ENCODE results near the gene RASSF4.
A peak's percentile ranks its signal among the peaks of the same experiment; 100 is the strongest.
"Not testable (repeated sequence)": the region's sequence is repeated elsewhere in the genome, so short reads cannot be mapped to it uniquely, and the experiment has no call there.

Gene RASSF4

GRCh38 chr10:44998146-44998631, 38.6 kb downstream of the RASSF4 start:
- no peak overlapping the region for H3K9ac ChIP-seq (ENCODE audit: low read length)
- H3K4me3 ChIP-seq (ENCODE audit: low read depth in 1 of 2, low read length in 2 of 2) = no peak overlapping the region
- no peaks in the 10 kb centered on the region for H3K36me3 ChIP-seq (ENCODE audit: insufficient read depth, low read length)
- no peaks in the 10 kb centered on the region for H3K27me3 ChIP-seq (ENCODE audit: control insufficient read depth in 1 of 2, insufficient read depth in 2 of 2, low read length in 2 of 2)
- H3K4me1 ChIP-seq (ENCODE audit: insufficient read depth, low read length) = peaks cover 53% of the 10 kb centered on the region
- H3K9me3 ChIP-seq (ENCODE audit: low read length) = no peaks in the 10 kb centered on the region
- H3K27ac ChIP-seq (ENCODE audit: low read depth, low read length) = no peak overlapping the region

GRCh38 chr10:45000138-45000751, 40.6 kb downstream of the RASSF4 start:
- H3K27me3 ChIP-seq (ENCODE audit: control insufficient read depth in 1 of 2, insufficient read depth in 2 of 2, low read length in 2 of 2) = no peaks in the 10 kb centered on the region
- peaks cover 50% of the 10 kb centered on the region for H3K4me1 ChIP-seq (ENCODE audit: insufficient read depth, low read length)
- peak overlapping the region; percentile 46 to 59 for H3K4me3 ChIP-seq (ENCODE audit: low read depth in 1 of 2, low read length in 2 of 2)
- H3K27ac ChIP-seq (ENCODE audit: low read depth, low read length) = peak overlapping the region; percentile 59
- H3K9me3 ChIP-seq (ENCODE audit: low read length) = no peaks in the 10 kb centered on the region
- H3K9ac ChIP-seq (ENCODE audit: low read length) = no peak overlapping the region
- peaks cover under 1% of the 10 kb centered on the region for H3K36me3 ChIP-seq (ENCODE audit: insufficient read depth, low read length)

DNA sequence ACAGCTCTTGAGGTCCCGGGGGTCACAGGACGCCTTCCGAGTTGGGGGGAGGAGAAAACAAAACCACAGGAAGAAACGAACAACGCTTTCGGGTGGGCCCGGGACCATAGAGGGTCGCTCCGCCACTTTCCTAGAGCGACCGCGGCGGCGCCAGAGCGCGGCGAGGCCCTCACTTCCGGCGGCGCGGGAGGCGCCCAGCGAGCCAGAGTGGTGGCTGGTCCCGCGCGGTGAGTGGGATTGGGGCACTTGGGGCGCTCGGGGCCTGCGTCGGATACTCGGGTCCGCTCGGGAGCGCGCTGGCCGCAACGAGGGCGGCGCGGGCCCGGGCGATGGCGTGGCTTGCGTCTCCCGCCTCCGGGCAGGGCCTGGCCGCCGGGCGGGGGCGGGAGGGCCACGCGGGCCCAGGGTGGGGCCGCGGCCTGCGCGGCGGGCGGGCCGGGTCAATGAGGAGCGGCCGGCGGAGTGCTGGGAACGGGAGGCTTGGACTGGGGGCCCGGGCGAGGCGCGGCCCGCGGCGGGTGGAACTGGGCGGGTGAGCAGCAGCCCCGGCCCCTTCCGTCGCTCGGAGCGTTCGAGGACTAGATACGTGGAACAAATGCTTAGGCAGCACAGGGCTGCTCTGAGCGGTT, 41.3 kb downstream of the RASSF4 start, which contains the start of gene ZNF22:
Gene ZNF22, plus strand, starts transcription at position 172 of the 629 bp plus-strand sequence. CDS start 2,446 bp downstream, outside the sequence.
- no peaks in the 10 kb centered on the region for H3K27me3 ChIP-seq (ENCODE audit: control insufficient read depth in 1 of 2, insufficient read depth in 2 of 2, low read length in 2 of 2)
- peaks cover 43% of the 10 kb centered on the region for H3K4me1 ChIP-seq (ENCODE audit: insufficient read depth, low read length)
- peak within 1 kb of the TSS; percentile 59 for H3K27ac ChIP-seq (ENCODE audit: low read depth, low read length)
- H3K36me3 ChIP-seq (ENCODE audit: insufficient read depth, low read length) = peaks cover 7% of the 10 kb centered on the region
- no peaks in the 10 kb centered on the region for H3K9me3 ChIP-seq (ENCODE audit: low read length)
- H3K4me3 ChIP-seq (ENCODE audit: low read depth in 1 of 2, low read length in 2 of 2) = peak within 1 kb of the TSS; percentile 46 to 67
- peak within 1 kb of the TSS; percentile 67 for H3K9ac ChIP-seq (ENCODE audit: low read length)

- peaks cover 8% of the 10 kb centered on the region for H3K36me3 ChIP-seq (ENCODE audit: insufficient read depth, low read length)
- H3K4me3 ChIP-seq (ENCODE audit: low read depth in 1 of 2, low read length in 2 of 2) = peak overlapping the region; percentile 36 to 67
- H3K9ac ChIP-seq (ENCODE audit: low read length) = peak overlapping the region; percentile 67
- H3K4me1 ChIP-seq (ENCODE audit: insufficient read depth, low read length) = peaks cover 36% of the 10 kb centered on the region
- H3K9me3 ChIP-seq (ENCODE audit: low read length) = no peaks in the 10 kb centered on the region
- H3K27ac ChIP-seq (ENCODE audit: low read depth, low read length) = peak overlapping the region; percentile 59
- no peaks in the 10 kb centered on the region for H3K27me3 ChIP-seq (ENCODE audit: control insufficient read depth in 1 of 2, insufficient read depth in 2 of 2, low read length in 2 of 2)
Measured at GRCh38 chr10:45001381-45002148, 42.0 kb downstream of the RASSF4 start.

DNA sequence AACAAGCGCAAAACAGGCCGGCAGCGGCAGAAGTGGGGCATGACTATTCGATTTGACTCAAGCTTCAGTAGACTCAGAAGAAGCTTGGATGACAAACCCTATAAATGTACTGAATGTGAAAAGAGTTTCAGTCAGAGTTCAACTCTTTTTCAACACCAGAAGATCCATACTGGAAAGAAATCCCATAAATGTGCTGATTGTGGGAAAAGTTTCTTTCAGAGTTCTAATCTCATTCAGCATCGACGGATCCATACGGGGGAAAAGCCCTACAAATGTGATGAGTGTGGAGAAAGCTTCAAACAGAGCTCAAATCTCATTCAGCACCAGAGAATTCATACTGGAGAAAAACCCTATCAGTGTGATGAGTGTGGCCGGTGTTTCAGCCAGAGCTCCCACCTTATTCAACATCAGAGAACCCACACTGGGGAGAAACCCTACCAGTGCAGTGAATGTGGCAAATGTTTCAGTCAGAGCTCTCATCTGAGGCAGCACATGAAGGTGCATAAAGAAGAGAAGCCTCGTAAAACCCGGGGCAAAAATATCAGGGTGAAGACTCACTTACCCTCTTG, 43.9 kb downstream of the RASSF4 start:
- H3K9me3 ChIP-seq (ENCODE audit: low read length) = no peaks in the 10 kb centered on the region
- no peak overlapping the region for H3K27ac ChIP-seq (ENCODE audit: low read depth, low read length)
- no peak overlapping the region for H3K4me3 ChIP-seq (ENCODE audit: low read depth in 1 of 2, low read length in 2 of 2)
- H3K9ac ChIP-seq (ENCODE audit: low read length) = no peak overlapping the region
- H3K4me1 ChIP-seq (ENCODE audit: insufficient read depth, low read length) = peaks cover 30% of the 10 kb centered on the region
- H3K36me3 ChIP-seq (ENCODE audit: insufficient read depth, low read length) = peaks cover 8% of the 10 kb centered on the region
- H3K27me3 ChIP-seq (ENCODE audit: control insufficient read depth in 1 of 2, insufficient read depth in 2 of 2, low read length in 2 of 2) = no peaks in the 10 kb centered on the region

DNA sequence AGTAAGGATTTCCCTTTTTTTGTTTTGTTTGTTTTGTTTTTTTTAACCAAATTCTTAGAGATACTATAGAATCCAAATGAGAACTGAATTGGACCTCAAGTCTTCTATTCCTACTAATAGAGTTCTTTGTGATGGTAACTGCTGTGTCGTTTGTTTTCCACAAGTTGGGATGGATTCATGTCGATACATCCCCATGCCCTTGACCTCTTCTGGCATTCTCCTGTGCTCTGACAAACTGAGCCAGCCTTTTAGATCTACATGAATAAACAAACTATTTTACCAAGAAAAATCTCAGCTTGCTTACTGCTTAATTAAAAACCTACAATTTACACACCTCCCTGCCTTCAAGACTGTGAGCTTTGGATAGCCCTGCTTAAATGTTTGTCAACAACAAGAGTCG, 45.1 kb downstream of the RASSF4 start:
- H3K4me1 ChIP-seq (ENCODE audit: insufficient read depth, low read length) = peaks cover 26% of the 10 kb centered on the region
- no peak overlapping the region for H3K27ac ChIP-seq (ENCODE audit: low read depth, low read length)

DNA sequence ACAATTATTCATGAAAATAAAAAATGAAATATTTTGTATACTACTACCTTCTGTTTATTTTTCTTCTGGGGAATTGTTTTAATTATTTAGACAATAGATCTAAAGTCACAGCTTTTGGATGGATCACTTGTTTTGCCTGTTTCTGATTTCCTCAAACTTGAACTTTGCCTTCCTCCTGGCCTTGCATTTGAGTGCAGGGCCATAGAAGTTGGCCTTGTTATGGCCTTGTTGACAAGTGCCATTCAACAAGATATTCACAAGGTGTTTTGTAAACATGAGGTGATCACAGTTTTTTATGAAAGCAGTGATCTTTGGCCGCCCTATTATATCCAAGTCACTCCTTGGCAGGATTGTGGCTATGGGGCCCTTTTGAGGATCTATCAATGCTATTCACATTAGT, 45.7 kb downstream of the RASSF4 start:
- Histone ChIP-seq H3K4me1 (ENCODE audit: insufficient read depth, low read length) (peaks cover 20% of the 10 kb centered on the region), H3K9ac (ENCODE audit: low read length) (no peak overlapping the region), H3K4me3 (ENCODE audit: low read depth in 1 of 2, low read length in 2 of 2) (no peak overlapping the region), H3K9me3 (ENCODE audit: low read length) (no peaks in the 10 kb centered on the region), H3K27me3 (ENCODE audit: control insufficient read depth in 1 of 2, insufficient read depth in 2 of 2, low read length in 2 of 2) (no peaks in the 10 kb centered on the region), H3K27ac (ENCODE audit: low read depth, low read length) (no peak overlapping the region), H3K36me3 (ENCODE audit: insufficient read depth, low read length) (peaks cover 8% of the 10 kb centered on the region)

More for the DNA sequence above, 45.1 kb downstream of the RASSF4 start:
- H3K9me3 ChIP-seq (ENCODE audit: low read length) = no peaks in the 10 kb centered on the region
- H3K27me3 ChIP-seq (ENCODE audit: control insufficient read depth in 1 of 2, insufficient read depth in 2 of 2, low read length in 2 of 2) = no peaks in the 10 kb centered on the region
- H3K4me3 ChIP-seq (ENCODE audit: low read depth in 1 of 2, low read length in 2 of 2) = no peak overlapping the region
- H3K36me3 ChIP-seq (ENCODE audit: insufficient read depth, low read length) = peaks cover 8% of the 10 kb centered on the region
- no peak overlapping the region for H3K9ac ChIP-seq (ENCODE audit: low read length)

DNA sequence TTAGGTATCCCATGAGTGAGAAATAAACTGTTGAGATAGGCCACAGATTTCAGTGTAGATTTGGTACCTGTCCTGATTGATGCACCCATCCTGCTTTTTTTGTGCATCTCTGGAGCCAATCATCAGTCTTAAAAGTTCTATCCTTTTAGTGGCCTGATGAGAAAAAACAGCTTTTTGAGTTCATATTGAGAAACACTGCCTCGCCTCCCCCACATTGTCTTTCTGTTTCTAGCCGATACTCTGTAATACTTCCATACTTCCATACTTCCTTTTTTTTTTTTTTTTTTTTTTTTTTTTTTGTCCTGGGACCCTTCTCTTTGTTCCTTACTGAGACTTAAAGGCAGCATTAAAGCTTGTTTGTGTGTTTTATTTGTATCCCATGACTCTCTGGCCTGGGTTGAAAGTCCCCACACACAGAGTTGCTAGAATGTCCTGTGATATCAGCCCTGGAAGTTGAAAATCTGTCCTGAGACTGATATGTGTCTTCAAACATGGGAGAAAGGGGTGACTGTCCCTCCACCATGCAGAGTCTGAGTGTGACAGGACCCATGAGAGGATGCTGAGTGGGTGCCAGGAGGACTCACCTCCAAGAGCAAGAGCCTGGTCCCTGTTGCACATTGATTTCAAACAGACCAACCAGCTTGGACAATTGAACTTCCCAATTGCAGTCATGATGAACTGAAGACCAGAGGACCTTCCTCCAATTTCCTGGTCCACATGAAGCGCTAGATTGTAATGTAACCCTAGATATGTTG, 46.9 kb downstream of the RASSF4 start:
- Histone ChIP-seq H3K9me3 (ENCODE audit: low read length) (no peaks in the 10 kb centered on the region), H3K9ac (ENCODE audit: low read length) (no peak overlapping the region), H3K36me3 (ENCODE audit: insufficient read depth, low read length) (peaks cover 8% of the 10 kb centered on the region), H3K4me3 (ENCODE audit: low read depth in 1 of 2, low read length in 2 of 2) (no peak overlapping the region), H3K4me1 (ENCODE audit: insufficient read depth, low read length) (peaks cover 17% of the 10 kb centered on the region), H3K27me3 (ENCODE audit: control insufficient read depth in 1 of 2, insufficient read depth in 2 of 2, low read length in 2 of 2) (no peaks in the 10 kb centered on the region), H3K27ac (ENCODE audit: low read depth, low read length) (no peak overlapping the region)

GRCh38 chr10:45008524-45009161, 49.0 kb downstream of the RASSF4 start:
- Histone ChIP-seq H3K9me3 (ENCODE audit: low read length) (no peaks in the 10 kb centered on the region), H3K27ac (ENCODE audit: low read depth, low read length) (no peak overlapping the region), H3K9ac (ENCODE audit: low read length) (no peak overlapping the region), H3K27me3 (ENCODE audit: control insufficient read depth in 1 of 2, insufficient read depth in 2 of 2, low read length in 2 of 2) (no peaks in the 10 kb centered on the region), H3K4me3 (ENCODE audit: low read depth in 1 of 2, low read length in 2 of 2) (peak overlapping the region in 1 of 2 donors; percentile 32), H3K36me3 (ENCODE audit: insufficient read depth, low read length) (peaks cover 8% of the 10 kb centered on the region), H3K4me1 (ENCODE audit: insufficient read depth, low read length) (peaks cover 4% of the 10 kb centered on the region)

- H3K4me1 ChIP-seq (ENCODE audit: insufficient read depth, low read length); H3K27ac ChIP-seq (ENCODE audit: low read depth, low read length); H3K9me3 ChIP-seq (ENCODE audit: low read length); H3K9ac ChIP-seq (ENCODE audit: low read length); H3K4me3 ChIP-seq (ENCODE audit: low read depth in 1 of 2, low read length in 2 of 2); H3K27me3 ChIP-seq (ENCODE audit: control insufficient read depth in 1 of 2, insufficient read depth in 2 of 2, low read length in 2 of 2); H3K36me3 ChIP-seq (ENCODE audit: insufficient read depth, low read length): not testable (repeated sequence)
Measured at GRCh38 chr10:45014557-45014956, 55.0 kb downstream of the RASSF4 start.

Measured in muscle layer of colon (tissue), 2 donors.